PC-3 (cell line): Measurements from ENCODE around the gene HECW1.

Source experiments
- EZH2phosphoT487 ChIP-seq: fragments of 300-600 bp; sonication (generic); IDR thresholded peaks from 2 replicates; pipeline ENCODE4 v1.6.1; 2018; ENCODE audit warnings: mild to moderate bottlenecking, antibody characterized with exemption, low read length, borderline replicate concordance
- TF ChIP-seq, protein P1 (sequence below): fragments of 300-600 bp; sonication (generic); conservative IDR thresholded peaks from 2 replicates; pipeline ENCODE4 v1.5.1; 2017; ENCODE audit warnings: antibody characterized with exemption, low read depth, mild to moderate bottlenecking, low read length

DNA sequence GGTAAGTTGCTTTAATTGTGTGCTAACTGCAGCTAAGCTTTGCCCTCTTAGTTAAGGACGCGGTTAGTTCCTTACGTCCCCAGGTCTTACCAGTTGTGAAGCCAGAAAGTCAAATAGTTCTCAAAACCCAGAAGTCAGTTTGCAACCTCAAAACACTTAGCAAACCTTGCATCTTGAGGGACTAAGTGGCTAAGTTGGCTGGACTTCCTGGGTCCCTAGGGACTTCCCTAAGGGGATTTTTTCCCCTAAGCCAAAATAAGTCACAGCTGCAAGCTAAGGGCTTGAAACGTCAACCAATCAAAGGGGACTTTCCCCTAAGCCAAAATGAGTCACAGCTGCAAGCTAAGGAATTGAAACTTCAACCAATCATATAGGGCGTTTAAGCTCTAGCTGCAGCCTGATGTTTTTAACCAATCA, 36.2 kb upstream of the HECW1 start:
- TF ChIP-seq, protein P1, sequence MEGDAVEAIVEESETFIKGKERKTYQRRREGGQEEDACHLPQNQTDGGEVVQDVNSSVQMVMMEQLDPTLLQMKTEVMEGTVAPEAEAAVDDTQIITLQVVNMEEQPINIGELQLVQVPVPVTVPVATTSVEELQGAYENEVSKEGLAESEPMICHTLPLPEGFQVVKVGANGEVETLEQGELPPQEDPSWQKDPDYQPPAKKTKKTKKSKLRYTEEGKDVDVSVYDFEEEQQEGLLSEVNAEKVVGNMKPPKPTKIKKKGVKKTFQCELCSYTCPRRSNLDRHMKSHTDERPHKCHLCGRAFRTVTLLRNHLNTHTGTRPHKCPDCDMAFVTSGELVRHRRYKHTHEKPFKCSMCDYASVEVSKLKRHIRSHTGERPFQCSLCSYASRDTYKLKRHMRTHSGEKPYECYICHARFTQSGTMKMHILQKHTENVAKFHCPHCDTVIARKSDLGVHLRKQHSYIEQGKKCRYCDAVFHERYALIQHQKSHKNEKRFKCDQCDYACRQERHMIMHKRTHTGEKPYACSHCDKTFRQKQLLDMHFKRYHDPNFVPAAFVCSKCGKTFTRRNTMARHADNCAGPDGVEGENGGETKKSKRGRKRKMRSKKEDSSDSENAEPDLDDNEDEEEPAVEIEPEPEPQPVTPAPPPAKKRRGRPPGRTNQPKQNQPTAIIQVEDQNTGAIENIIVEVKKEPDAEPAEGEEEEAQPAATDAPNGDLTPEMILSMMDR: no peak
- no peak for TF ChIP-seq EZH2phosphoT487
